Tongue (tissue), 2 donors: Measurements from ENCODE around the gene TEAD1. TPM values are rescaled to one million over a fixed set of nuclear protein-coding genes. Genes with fewer than 3 reads are reported as not detected.

Experiments
- DNase-seq: peaks from one replicate; pipeline ENCODE4 v3.0.0-alpha.2; 2015
- total RNA-seq: library from RNA; depleted of rRNA; stranded (reverse); fragments of >200 nt; gene quantifications from one replicate; pipeline ENCODE4 v1.2.3, GENCODE V29; 2014

Gene TEAD1
- total RNA-seq, 1 donor from 2014 or later = 131 TPM

DNA sequence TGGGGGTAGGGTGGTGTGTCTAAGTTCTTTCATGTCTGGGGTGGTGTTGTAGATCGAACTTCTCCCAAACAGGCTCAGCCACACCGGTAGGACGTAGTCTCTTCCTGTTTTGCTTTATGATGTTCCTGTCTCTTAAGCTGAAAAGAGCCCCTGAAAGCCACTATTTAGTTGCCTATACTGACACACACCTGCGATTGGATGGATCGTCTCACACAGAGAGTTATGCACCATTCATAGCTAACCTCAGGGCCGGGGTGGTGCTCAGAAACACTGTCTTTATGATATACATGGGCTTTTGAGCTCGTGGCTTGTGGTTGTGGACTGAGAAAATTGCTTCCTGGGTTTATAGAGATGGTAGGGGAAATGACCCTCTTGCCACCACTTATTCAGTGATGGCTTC, 137.6 kb downstream of the TEAD1 start:
- no peak for DNase-seq

DNA sequence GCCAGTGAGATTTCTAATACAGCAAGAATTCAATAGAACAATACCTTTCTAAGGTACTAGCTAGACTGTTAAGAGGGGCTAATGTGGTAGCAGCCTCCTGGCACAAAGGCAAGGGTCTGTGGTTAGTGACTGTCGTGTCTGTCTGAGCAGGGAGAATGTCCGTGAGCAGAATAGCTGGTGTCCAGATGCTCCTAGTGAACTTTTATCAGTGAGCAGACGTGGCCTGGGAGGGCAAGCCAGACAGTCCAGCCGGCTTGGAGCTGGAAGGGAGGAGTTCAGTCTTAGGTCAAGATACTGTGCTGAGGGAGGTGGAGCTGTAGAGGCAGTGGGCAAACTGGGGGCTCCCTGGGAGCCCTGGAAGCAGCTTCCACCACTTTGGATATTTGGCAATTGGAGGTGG, 138.6 kb downstream of the TEAD1 start:
- no peak for DNase-seq

DNA sequence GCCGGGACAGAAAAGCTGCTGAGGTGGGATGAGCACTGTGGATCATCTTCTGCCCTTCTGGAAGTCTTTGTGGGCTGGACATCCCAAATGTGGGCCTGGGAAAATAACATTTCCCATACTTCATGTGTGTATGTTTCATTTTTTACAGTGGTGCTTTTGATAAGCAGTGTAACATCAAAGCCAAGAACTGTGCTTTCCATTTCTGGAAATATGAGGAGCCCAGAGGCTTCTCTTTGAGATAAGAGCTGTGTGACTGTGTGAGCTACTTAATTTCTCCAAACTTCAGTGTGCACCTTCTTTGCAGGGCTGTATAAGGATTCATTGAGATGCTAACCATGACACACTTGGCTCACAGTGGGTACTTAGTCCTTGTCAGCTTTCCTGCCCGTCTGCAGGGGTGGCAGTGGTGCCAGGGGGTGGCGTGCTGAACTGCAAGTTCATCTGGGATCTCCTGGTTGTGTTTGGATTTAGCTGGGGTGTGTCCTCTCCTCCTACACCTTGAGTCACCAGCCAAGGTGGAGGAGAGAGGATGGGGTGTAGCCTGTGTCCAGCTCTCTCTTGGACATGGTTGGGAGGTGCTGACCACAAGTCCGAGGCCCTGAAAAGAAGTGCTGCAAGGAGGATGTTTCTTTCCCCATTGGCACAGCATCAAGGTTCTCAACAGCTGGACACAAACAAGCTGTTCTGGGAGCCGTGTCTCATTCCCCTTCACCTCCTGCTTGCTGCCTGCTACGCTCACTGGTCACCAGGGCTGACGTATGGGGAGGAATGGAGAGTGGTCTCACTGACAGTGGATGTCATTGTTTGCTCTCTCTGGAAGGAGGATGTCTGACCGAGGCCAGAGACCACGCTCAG, 139.4 kb downstream of the TEAD1 start:
- peak; percentile 66 for DNase-seq

DNA sequence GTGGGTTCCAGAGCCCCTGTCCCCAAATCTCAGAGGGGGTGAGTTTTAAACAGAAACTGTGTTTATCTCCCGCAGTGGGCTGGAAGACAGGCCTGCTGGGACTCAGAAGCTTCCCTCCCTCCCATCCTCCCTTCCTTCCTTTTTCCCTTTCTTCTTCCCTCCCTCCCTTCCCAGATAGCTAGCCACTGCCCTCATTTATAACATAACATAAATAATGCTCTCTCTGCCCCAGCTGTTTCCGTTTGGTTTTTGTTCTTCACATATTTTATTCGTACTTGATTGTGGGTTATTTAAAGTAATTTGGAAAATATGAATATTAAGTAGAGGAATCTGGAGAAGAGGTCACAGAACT, 140.9 kb downstream of the TEAD1 start:
- DNase-seq = no peak

DNA sequence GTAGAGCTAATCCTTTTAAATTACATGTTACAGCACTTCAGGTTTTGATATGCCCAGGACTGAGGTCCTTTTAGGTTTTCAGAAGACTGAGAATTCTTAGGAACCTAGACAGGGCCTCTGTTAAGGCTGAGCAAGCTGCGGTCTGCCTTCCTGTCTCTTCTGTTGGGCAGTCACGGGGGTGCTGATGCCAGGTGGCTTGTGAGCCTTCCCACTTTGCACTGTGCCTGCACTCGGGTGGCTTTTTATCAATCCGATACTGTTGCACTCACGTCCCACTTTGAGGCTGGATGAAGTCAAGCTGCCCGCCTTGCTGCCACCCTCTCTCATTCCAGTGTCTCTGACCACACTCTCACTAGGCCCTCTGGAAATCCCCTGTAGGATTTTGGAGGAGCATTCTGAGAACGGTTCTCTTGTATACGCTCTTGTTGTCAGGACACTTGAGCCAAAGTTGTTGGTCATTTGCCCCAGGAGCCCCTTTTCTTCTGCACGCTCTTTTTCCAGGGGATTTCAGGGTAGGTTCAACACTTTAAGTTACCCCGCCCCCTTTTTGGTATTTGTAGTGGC, 141.8 kb downstream of the TEAD1 start:
- no peak for DNase-seq

DNA sequence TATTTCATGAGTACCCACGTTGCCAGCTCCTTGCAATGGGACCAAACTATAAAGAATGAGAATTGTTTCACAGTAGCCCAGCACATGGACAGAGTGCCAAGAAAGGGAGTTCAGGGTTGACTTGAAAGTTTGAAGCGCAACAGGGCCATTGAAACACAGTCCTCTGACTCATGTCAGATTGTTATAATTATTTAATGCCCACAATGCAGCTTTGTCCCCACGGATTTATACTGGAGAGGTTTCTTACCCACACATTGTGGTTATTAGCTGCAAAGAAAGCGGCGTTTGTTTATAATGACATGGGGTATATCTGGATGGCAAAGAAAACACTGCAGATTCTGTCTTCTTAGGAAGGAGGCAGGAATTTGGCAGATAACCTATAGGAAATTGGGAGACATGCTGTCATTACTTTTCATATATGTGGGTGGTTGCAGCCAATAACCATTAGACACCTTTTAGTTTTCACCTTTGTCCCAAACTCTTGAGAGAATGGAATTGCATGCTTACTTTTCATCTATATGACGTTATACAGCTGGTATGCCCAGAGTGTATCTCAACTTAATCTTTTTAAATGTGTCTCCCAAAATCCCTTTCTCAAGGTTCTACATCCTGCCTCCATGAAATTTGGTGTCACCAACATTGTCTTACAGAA, 143.6 kb downstream of the TEAD1 start:
- DNase-seq = no peak

DNA sequence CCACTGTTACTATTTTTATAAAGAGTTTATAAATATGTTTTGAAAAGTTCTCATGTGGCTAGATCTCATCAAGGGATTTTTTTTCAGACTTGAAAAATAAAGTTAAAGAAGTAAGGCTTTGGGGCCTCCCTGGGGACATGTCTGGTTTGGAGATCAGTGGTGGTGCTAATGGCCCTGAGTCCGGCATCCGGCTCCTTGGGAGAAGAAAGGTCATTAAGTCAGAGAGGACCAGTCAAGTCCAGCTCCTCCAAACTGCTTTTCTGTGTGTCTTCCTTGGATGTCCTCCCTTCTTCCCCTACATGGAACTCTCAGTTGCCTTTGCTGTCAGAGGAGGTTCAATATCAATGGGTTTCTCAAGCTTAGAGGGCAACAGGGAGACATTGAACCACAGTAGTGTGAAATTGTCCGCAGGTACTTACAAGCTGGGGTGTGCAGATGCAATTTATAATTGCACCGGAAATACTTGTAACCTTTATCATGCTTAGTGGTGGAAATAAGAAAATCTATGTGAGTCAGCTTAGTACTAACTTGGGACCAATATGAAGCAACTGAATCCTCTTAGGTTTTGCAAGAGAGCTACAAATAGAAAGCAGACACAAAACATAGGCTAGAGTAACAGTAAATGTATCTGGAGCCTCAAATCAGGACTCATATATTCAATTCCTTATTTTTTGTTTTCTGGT, 144.3 kb downstream of the TEAD1 start:
- DNase-seq = no peak

DNA sequence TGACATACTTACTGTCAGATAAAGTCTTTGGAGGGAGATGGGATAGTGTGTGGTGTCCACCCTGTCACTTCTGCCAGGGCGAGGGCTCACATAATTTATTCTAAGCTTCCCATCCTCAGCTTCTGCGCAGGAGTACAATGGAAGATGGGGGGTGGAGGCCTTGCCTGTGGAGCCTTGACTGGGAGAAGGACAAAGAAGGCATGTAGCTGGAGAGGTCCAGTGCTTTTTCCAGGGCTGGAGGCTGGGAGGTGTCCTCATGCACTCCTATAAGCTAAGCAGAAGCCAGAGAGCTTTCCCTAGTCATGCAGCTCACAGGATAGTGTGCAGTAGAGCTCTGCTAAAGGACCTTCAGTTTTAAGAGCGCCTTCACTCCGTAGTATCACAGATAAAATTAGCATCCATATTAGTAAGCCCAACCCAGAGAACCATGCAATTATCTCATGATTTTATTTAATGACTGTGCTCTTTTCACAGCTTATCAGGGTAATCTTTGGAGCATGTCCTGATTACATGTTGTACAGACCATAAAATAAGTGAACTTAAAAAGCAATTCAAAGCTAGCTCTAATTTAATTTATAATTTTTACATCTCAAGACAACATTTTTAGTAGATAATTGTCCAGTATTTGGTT, 148.3 kb downstream of the TEAD1 start:
- no peak for DNase-seq

DNA sequence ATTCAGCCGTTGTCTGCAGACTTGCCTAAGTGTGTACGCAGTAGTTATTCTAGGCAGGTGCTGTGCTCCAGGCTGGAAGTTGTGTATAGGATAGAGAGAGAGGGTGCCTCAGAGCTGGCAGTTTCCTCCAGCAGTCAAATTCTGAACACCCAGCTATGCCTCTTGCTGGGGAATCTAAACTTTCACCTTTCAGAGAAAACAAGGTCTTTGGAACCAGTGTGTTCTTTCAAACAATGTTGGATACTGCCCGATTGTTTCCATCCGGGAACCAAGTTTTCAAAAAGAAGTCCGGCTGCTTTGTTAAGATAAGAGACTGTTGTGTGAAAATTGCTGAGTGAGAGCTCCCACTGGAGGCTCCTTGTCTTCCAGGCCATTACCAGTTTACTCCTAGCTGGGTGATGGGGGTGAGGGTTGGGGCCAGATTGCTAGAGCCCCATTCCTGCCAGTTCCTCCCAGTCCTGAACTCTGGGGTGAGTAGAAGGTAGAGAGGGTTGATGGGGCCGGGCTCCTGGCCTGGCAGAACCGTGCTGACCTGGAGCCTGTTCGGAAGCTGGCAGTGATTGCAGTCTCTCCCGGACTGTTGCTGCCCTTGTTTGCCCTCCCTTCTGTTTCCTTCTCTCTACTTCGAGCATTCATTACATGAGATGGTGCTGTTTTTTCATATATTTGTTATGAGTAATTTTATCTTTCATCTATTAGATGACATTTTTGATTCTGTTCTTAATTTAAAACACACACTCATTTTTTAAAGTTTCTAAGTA, 150.2 kb downstream of the TEAD1 start:
- DNase-seq = peak; percentile 61

DNA sequence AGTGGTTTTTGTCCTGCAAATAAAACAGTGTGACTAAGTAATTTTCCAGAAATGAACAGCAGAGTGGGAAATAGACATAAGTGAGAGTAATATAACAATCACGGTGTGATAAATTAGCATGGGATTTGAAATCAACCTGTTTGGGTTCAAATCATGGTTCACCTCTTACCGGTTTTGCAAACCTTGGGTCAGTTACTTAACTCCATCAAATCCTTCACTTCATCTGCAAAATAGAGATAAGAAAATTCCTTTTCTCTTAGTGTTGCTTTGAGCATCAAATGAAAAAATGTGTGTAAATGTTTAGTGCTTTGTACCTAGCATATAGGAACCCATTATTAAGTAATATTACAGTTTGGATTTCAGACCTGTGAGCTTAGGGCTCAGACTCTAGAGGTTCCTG, 152.2 kb downstream of the TEAD1 start:
- no peak for DNase-seq

DNA sequence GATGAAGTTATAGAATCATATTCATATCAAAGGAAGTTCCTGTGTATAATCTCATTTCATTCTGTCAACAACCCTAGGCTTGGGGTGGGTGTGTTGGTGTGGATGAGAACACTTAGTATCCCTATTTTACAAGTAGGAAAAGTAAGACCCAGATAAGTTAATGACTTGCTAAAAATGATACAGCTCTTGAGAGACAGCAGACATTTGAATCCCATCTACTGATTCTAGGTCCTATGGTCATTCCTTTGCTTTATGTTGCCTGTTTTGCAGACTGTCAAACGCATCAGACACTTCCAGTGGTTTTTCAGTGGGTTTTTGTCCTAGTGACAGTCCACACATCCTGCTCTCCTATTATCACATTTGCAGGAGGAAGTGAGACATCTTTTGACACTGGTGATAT, 153.1 kb downstream of the TEAD1 start:
- no peak for DNase-seq

DNA sequence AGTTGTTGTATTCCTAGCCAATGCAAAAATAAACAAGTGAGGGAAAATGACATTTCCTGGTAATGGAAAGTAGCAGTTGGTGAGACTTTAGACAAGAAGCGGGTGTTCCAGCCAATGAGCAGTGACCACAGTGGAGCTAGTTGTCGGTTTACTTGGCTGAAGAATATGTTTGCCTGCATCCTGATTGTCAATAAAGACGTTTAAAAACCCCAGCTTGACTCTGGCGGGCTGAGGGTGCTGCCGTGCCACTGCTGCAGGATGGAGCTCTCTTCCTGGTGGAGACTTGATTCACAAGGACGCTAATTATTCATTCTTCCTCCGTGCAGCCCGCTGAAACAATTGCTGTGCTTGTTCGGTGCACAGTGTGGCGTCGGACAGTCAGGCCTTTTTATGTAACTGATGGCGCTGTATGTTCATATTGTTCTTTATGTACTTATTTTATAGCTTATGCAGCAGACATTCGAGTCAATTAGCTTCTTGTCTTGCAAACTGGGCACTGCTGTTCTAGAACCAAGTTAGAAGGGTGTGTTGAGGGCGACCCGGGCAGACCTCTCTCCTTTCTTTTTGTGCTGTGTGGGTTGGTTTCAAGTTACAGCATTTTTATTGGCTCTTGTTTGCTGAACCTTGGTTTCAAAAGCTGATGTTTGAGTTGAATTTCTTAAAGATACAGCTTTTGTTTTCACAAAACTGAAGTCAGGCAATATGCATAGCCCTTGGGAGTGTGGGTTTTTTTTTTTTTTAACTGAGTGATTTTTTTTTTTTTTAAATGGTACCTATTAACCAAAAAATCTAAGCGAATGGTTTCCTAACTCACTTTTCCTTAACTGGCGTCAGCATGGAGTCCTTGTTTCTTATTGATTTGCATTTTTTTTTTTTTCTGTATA, 153.9 kb downstream of the TEAD1 start:
- DNase-seq = peak; percentile 86

DNA sequence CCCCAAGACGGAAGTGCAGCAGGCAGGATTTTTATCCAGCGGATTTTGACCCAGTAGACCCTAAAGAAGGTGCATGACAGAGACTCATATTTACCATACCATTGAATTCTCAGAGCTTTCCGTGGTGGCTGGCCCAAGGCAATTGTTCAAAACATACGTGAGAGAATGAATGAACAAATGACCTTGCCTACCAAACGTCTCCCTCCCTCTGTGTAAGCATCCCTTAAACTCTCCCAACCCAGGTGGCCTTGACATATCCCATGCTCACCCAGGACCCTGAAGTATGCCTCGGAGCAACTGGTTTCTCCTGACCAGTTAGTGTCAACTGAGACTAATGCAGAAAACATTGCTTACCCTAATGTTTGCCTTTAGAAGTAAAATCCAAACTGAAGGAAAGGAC, 154.9 kb downstream of the TEAD1 start:
- no peak for DNase-seq

DNA sequence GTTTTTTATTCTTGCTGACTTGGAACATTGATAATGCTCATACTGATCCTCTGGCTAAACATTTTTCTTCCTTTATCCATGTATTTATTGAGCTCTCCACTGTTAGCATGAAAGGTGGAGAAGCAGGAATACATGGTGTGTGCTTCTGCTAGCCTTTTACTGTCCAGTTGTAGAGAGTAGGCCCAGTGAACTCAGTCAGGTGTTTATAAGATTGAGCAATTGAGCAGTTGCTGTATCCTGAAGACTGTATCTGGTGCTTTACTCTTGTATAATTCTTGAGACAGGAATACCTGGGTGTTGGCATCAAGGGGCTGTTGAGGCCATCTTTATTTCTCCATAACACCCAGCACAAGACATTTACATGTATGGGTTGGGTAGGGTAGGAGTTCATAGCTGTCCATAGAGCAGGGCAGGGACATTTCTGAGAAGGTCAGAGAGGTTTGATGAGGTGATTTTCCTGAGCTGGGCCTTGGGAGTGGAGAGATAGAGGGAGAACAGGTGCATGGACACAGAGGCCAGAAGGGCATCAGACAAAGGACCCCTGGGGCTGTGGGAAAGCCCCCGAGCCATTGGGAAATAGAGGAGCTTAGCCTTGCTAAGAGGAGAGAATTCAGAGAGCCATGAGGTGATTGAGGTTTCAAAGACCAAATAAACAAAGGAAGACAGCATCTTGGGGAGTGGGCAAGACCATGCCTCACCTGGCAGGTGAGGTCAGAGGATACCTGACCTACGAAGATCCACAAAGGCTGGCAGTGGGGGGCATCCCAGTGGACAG, 155.5 kb downstream of the TEAD1 start:
- DNase-seq = no peak

DNA sequence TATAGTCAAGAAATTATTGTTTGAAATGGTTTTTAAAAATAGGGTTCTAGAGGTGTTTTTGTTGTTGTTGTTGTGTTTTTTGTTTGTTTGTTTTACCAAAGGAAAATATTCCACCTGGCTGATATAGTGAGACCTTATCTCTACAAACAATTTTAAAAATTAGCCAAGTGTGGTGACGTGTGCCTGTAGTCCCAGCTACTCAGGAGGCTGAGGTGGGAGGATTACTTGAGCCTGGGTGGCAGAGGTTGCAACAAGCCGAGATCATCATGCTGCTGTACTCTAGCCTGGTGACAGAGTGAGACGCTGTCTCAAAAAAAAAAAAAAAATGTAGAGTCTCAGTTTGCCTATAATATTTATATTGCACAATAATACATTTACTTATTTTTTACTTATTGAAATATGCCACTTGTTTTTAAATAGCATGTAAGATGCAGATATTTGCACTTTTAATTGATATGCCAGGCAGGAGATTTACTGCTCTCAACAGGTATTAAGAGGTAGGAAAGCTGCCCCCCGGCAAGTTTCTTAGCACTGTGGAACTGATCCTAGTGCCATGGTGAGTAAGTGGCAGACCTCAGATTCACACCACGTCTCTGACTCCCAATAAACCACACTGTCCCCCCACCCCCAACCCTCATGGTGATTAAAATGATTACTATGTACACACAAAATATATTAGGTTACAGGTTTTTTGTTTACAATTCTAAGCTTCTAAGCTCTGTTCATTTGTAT, 157.4 kb downstream of the TEAD1 start:
- DNase-seq = no peak

DNA sequence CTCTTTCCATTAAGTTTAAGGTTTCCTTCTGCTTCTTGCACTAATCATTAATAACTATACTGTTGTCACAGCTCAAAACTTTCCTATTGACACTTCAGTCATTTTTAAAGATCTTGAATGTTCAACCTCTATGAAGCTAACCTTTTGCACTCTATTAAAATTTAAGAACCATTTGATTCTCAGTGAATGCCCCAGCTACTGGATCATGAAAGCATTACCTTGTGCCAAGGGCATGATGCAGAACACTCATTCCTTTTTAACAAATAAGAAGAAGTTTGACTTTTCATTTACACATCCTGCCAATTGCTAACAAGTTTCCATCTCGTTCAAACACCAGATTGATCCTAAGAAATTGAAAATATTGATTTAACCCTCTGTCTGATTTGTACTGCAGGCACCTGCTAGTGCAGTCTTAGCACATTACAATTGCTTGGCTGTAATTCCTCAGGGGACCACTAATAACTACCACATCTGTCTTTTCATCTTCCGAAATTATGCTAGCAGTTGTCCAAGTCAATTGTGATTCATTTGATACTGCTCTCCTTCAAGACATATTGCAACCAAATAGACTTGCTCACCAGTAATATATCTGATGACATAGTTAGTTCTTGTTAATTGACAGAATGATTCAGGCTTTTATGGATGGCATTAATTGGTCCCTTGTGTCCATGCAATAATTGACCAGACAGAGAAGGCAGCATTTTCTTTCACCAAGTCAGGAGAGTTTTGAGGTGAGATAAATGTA, 158.4 kb downstream of the TEAD1 start:
- DNase-seq = no peak

DNA sequence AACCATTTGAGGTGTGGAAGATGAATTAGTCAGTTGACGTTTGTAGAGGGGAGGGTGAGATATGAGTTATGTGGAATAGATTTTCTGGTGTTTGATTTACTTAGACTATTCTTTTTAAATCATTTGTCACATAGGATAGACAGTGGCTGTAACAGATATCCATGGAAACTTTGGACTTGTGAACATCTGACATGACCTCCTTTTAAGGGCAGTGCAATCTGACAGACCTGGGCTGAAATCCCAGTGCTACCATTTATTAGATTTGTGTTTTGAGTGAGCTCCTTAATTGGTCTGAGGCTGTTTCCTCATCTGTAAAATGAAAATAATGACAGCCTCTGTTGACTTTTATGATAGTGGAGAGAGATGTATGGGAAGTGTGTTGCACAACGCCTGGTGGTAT, 159.9 kb downstream of the TEAD1 start:
- DNase-seq = no peak

DNA sequence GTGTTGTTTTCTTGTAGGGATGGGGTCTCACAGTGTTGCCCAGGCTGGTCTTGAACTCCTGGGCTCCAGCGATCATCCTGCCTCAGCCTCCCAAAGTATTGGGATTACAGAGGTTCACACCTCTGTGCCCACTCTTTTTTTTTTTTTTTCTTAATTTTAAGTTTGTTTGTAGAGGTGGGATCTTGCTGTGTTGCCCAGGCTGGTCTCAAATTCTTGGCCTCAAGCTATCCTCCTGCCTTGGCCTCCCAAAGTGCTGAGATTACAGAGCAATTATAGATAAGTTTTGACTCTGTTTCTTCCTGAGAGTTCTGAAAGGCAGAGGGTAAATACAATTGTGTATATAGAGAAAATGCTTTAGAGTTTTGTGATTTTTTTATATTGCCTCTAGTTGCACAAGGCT, 160.4 kb downstream of the TEAD1 start:
- no peak for DNase-seq

DNA sequence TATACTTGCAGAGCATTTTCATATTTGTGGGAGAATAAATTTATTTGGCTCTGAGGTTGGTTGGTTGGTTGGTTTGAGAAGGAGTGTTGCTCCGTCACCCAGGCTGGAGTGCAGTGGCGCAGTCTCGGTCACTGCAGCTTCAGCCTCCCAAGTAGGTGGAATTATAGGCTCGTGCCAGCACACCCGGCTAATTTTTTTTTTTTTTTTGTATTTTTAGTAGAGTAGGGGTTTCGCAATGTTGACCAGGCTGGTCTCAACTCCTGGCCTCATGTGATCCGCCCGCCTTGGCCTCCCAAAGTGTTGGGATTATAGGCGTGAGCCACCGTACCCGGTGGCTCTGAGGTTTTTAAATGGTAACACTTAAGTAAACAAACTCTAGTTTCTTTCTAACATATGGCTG, 161.1 kb downstream of the TEAD1 start:
- no peak for DNase-seq
